ENCODE data around the gene ADGRL3.

Gene ADGRL3

DNA sequence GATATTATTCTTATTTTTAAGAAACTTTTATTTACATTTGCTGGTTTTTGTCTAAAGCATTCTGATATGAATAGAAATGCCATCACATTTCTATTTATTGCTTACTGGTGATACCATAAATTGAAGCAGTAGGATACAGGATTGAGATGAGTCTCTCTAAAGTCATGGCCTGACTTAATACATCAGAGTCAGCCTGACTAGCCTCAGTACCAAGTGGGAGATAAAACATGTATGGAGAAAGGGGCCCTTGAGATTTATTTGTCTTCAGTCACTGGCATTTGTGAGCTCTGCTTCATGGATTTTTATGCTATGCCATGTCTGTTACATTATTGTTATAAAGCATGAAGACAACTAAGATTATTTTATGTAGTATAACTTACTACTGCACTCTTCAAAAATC lies 465.5 kb downstream of the ADGRL3 start:
- TF ChIP-seq, protein P1, sequence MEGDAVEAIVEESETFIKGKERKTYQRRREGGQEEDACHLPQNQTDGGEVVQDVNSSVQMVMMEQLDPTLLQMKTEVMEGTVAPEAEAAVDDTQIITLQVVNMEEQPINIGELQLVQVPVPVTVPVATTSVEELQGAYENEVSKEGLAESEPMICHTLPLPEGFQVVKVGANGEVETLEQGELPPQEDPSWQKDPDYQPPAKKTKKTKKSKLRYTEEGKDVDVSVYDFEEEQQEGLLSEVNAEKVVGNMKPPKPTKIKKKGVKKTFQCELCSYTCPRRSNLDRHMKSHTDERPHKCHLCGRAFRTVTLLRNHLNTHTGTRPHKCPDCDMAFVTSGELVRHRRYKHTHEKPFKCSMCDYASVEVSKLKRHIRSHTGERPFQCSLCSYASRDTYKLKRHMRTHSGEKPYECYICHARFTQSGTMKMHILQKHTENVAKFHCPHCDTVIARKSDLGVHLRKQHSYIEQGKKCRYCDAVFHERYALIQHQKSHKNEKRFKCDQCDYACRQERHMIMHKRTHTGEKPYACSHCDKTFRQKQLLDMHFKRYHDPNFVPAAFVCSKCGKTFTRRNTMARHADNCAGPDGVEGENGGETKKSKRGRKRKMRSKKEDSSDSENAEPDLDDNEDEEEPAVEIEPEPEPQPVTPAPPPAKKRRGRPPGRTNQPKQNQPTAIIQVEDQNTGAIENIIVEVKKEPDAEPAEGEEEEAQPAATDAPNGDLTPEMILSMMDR (IDR thresholded peaks at IDR 0.05; ENCODE audit: low read depth, low read length) = no peak
- no peak overlapping the region for H3K4me3 ChIP-seq (ENCODE audit: low read depth, low read length)

DNA sequence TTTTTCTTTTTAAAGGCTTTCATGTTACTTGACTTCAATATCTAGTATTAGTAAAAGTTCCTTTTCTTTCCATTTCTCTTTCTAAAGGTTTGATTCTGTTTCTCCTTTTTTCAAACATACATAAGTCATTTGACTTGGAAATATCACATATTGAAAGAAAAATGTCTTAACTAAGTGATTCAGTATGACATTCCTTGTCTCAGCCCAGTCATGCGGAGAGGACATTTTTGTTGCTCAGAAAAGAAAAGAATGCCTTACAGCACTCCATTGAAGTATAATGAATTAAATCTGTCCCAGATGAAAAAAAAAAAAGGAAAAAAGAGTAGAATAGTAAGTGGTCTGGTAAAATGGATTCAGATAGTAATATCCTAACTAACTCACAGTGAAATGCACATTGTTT lies 466.1 kb downstream of the ADGRL3 start:
- no peak overlapping the region for H3K4me3 ChIP-seq (ENCODE audit: low read depth, low read length)
- TF ChIP-seq, protein P1 (IDR thresholded peaks at IDR 0.05; ENCODE audit: low read depth, low read length) = no peak

DNA sequence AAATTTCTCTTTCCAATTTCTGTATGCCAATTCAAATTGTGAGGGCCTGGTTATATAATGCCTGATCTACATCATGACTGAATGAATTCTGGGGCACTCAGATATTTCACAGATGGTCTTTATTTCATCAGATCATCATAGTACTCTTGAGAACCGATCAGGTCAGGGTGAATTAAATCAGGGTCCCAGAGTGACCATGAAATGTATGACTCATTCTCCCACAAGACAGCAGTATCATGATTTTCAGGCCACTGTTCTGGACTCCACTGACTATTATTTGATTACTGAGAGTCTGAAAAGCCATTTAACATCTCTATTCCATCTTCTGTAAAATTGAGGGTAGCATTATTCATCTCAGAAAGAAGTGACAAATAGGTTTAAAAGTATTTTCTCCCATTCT lies 471.5 kb downstream of the ADGRL3 start:
- TF ChIP-seq, protein P1 (IDR thresholded peaks at IDR 0.05; ENCODE audit: low read depth, low read length) = no peak
- H3K4me3 ChIP-seq (ENCODE audit: low read depth, low read length) = no peak overlapping the region

DNA sequence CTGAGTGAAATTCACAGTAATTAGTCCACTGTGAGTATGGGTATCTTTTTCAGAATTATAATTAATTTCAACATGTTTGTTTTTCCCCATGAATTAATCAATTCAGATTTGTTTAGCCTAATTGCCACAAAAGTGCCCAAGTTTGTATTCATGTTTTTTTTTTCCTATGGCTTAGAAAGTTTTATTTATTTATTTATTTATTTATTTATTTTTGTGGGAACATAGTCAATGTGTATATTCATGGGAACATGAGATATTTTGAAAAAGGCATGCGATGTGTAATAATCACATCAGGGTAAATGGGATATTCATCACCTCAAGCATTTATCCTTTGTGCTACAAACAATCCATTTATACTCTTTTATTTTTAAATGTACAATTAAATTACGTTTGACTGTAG lies 475.3 kb downstream of the ADGRL3 start:
- TF ChIP-seq, protein P1 (IDR thresholded peaks at IDR 0.05; ENCODE audit: low read depth, low read length) = no peak
- no peak overlapping the region for H3K4me3 ChIP-seq (ENCODE audit: low read depth, low read length)

DNA sequence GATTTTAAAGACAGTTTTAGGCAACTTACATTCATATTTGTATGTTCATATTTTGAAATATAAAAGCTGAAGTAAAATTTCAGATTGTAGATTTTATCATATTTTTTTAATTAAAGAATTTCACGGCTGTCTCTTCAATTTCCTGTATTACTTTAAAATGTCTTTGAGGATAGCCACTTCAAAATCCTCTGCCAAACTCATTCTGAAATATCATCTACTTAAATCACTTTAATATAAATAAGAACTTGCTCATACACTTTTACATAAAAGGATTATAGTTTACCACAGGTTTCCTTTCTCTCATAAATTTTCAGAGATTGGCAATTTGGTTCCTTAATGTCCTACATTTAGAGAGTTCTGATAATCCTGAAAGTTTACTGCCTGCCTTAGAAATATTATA lies 478.2 kb downstream of the ADGRL3 start:
- TF ChIP-seq, protein P1 (IDR thresholded peaks at IDR 0.05; ENCODE audit: low read depth, low read length) = no peak
- H3K4me3 ChIP-seq (ENCODE audit: low read depth, low read length) = no peak overlapping the region

DNA sequence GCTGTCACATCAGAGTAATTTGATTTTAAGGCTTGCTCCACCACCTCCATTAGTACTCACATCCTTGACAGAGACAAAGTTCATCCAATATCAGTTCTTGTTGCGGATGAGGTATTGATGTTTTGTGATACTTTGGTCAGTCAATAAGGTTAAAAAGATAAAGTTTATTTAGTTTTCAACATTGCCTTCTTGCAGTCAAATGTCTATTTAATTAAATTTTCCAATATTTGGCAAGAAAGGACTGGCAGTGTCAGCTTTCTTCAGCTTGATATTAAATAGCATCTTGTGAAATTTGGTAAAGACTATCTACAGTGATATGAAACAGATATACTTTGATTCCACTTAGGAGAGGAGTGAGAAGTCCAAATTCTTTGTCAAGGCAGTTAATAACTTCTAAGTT lies 493.4 kb downstream of the ADGRL3 start:
- no peak overlapping the region for H3K4me3 ChIP-seq (ENCODE audit: low read depth, low read length)
- TF ChIP-seq, protein P1 (IDR thresholded peaks at IDR 0.05; ENCODE audit: low read depth, low read length) = no peak

DNA sequence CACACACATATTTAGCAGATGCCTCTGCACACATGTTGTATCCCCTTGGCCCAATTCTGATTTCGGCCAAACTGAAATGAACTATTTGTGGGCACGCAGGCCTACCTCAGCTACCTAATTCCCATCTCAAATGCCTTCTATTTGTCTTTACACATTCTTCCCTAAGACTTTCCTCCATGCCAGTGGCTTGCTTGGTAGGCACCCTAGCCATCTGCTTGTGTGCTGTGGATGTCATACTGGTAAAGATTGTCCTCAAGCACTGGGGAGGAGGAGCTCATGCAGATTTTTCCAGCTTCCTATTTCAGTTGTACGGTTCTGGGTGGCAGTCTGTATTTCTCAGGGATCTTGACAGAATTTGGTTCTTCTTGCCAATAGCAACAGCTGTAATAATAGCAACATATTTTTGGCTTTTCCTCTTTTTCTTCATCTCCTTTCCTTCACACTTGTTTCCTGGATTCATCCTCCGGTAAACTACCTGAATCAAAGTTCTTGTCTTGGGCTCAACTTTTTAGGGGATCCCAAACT lies 514.3 kb downstream of the ADGRL3 start:
- TF ChIP-seq, protein P1 (IDR thresholded peaks at IDR 0.05; ENCODE audit: low read depth, low read length) = no peak
- no peak overlapping the region for H3K4me3 ChIP-seq (ENCODE audit: low read depth, low read length)

Data from WI38 (cell line).